8988T (cell line): Measurements from ENCODE around the gene NLRP1.

Source experiments
- DNase-seq: peaks from one replicate; pipeline ENCODE4 v3.0.0; 2011

NLRP1 gene

GRCh38 chr17:5553479-5553878 is 30.8 kb downstream of the NLRP1 start:
- DNase-seq: no peak

DNA sequence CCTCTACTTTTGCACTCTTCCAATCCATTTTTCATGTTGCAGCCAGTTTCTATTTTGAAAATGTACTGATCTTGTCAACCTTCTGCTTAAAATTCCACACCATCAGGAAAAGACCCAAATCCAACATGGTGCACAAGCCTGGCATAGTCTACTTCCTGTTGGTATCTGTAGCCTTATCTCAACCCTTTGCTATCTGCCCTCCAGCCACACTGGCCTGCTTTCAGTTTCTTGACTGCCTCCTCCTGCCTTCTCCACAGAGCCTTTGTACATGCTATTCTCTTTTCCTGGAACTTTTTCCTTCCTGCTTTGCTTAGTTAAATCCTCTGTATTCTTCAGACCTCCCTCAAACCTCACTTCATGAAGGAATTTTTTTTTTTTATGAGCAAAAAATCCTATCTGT is 31.5 kb downstream of the NLRP1 start:
- DNase-seq: no peak

- no peak for DNase-seq
These were observed 39.0 kb downstream of the NLRP1 start for GRCh38 chr17:5545051-5545987.

DNA sequence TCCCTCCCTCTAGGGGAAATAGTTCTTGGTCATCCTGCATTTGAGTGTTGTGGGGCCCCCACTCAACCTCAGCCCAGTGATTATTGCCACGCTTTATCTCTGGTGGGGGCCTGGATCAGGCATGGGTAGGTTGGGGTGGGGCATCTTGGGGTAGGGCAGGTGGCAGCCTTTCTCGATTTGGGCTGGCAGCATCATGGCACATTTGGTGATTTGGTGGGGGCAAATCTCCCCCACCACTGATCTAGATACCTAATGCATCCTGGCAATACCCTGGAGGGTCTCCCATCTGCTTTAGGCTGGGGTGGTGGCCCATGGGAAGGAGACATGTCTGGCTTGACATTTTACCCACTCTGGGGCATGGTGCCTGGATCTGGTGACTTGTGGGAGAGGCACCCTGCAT is 40.2 kb downstream of the NLRP1 start:
- no peak for DNase-seq

DNA sequence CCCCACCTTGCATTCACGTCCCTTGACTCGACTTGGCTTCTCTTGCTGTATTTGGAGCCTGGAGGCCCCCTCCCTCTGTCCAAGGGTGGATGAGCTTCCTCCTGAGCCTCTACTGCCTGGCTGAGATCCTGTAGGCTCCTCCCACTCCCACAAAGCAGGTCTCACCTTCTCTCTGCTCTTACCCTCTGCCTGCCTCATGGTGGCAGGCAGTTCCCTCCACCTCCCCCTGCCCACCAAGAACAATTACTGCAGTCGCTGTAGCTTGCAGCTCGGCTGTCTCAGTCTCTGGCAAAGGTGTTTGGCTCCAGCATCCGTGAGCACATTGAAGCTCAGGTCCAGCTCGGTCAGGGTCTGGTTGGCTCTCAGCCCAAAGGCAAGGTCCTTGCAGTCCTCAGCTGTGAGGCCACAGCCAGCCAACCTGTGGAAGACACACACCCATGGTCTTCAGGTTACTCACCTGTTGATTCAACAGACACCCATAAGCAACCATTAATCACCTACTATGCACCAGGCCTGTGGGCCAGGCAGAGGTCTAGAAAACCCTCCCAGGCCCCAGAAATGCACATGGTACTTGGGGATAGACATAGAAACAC is 42.6 kb downstream of the NLRP1 start:
- DNase-seq: no peak

- DNase-seq: no peak
These were observed 44.0 kb downstream of the NLRP1 start for GRCh38 chr17:5540321-5540720.

DNA sequence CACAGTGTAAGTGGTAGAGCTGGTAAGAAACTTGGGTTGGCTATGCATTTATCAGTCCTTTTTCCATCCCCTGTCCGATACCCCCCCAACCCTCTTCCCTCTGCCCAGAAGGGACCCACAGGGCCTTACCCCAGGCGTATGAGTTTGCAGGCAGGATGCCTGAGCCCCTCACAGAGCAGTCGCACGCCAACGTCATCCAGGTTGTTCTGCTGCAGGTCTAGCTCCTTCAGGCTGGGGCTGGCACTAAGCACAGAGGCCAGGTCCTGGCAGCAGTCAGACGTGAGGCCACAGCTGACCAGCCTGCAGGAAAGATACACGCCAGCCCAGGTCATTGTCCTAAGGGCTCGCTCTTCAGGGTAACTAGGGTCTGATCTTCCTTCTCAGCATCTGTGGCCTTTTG is 45.0 kb downstream of the NLRP1 start:
- DNase-seq: no peak

DNA sequence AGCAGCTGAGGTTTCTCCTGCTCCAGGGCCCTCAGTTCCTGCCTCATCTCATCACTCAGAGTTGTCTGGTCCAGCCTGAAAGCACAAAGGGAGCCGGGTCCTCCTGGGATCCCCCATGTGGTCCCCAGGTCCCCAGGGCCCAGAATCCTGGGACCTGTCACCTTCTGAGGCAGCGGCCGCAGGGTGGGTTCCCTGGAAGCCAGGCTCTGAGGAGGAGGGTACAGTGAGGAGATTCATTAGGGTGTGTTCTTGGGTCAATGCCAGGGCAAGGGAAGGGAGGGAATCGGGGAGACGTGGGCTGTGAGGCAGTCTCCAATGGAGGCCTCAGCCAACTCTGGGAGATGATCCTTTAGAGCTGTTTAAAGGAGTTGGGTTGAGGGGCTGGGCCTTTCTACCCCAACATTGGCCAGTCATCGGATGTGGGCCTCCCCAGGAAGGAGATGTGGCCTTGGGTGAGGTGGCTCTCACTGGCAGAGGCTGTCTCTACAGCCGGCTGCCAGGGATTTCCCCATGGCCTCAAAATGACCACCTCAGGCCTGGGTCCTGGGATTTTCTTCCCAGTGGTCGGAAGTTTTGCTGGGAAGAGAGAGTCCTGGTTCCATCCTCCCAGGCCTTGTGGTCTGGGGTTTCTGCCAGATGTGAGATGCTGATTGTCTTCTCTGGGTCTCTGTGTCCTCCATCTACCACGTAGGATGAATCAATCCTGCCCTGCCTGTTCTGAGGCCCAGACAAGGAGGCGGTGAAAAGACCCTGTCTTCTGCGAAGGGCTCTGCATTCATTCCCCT is 47.3 kb downstream of the NLRP1 start:
- no peak for DNase-seq

- no peak for DNase-seq
These were observed 48.9 kb downstream of the NLRP1 start for GRCh38 chr17:5535436-5535835.

GRCh38 chr17:5533486-5534315 is 50.6 kb downstream of the NLRP1 start:
- no peak for DNase-seq

GRCh38 chr17:5532581-5532980 is 51.7 kb downstream of the NLRP1 start:
- DNase-seq: no peak

- no peak for DNase-seq
These were observed 53.3 kb downstream of the NLRP1 start for GRCh38 chr17:5531085-5531418.

GRCh38 chr17:5530265-5531084 is 53.8 kb downstream of the NLRP1 start:
- DNase-seq: no peak

- DNase-seq: no peak
These were observed 56.6 kb downstream of the NLRP1 start for GRCh38 chr17:5527601-5528250.

DNA sequence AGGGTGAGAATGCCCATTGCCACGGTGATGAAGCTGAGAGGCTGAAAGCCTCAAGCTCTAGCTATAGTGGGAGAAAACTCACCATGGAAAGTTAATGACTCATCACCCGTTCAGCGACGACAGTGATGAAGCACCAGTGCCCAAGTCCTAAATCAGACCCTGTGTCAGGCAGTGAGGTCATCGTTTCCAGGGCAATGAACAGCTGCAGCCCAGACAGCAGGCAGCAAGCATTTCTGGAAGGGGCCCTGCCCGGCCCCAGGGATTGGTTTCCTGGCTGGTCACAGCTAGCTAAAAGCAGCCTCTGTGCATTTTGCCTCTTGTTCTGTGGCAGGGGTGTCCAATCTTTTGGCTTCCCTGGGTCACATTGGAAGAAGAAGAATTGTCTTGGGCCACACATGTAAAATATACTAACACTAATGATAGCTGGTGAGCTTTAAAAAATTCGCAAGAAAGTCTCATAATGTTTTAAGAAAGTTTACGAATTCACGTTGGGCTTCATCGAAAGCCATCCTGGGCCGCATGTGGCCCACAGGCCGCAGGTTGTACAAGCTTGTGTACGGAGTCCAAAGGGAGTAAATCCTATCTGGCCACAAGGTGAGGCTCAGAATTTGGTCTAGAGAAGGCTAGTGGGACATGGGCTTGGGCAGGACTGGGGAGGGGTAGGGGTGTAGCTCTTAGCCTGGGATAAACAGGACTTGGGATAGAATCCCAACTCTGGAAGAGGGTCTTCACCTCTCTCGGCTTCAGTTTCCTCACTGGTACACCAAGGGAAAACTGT is 57.3 kb downstream of the NLRP1 start:
- peak; percentile 68 for DNase-seq

DNA sequence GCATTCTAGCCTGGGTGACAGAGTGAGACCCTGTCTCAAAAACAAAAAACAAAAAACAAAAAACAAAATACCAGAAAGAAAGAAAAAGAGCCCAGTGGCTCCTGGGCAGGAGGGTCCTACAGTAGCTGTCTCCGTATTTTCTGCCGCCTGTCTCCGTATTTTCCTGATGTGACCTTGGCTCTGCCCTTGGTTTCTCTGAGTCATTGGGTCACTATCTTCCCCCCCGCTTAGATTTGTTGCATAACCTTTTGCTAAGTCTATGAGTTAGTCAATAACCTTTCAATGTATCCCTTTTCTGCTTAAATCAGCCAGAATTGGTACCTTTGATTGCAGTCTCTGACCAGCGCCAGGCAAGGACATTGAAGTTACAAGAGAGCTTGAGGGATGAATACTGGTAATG is 61.1 kb downstream of the NLRP1 start:
- no peak for DNase-seq

GRCh38 chr17:5522476-5522875 is 61.8 kb downstream of the NLRP1 start:
- DNase-seq: no peak

DNA sequence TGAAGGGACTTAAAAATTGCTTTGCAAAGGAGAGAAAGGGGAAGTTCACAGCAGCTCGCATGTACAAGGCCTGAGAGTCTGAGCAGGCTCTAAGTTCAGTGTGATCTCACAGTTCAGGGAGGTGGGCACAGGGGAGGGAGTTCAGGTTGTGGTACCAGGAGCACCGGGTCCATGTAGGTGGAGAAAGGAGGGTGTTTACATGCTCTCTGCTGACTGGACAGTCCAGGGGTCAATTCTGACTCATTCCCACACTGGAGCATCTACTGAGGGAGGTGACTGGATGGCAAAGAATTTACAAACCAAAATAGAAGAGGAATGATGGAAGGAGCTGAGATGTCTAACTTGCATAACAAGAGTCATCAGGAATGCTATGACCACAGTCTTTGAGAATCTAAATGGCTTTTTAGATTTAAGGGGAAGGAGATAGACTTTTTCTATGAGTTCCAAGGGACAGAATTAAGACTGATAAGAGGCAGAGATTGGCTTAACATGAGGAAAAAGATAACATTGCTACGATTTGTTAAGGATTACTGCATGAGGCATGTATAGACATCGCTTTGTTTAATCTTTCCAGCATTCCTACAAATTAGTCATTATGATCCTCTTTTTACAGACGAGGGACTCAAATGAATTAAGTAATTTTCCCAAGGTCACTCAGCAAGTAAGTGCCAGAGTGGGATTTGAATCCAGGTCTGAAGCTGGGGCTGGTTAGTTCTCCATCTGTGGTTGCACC is 68.1 kb downstream of the NLRP1 start:
- DNase-seq: no peak

- DNase-seq: no peak
These were observed 69.3 kb downstream of the NLRP1 start for GRCh38 chr17:5514976-5515375.

GRCh38 chr17:5513628-5514027 is 70.7 kb downstream of the NLRP1 start:
- no peak for DNase-seq
